Lung (tissue), 12 donors: Measurements from ENCODE around the gene VASP. TPM values are rescaled to one million over a fixed set of nuclear protein-coding genes. Genes with fewer than 3 reads are reported as not detected.

Source experiments
- ATAC-seq: fragments of 200-7000 bp; cut with Tn5 transposase; one replicate; pipeline ENCODE4 v1.9.1; 2020; ENCODE audit warnings: moderate number of reproducible peaks; ENCODE audit not compliant: insufficient read depth, low FRiP score
- DNase-seq, 3 donors: peaks; one replicate each; pipeline ENCODE4 v3.0.0-alpha.2; 2013 to 2017
- H3K27ac ChIP-seq, 2 donors: one replicate each; pipeline ENCODE4 v1.5.1; 2013; ENCODE audit warnings: mild to moderate bottlenecking in 2 of 2, moderate library complexity in 2 of 2, control low read depth in 1 of 2, inconsistent platforms in 1 of 2, low read depth in 1 of 2, low read length in 1 of 2
- H3K27me3 ChIP-seq, 3 donors: one replicate each; pipeline ENCODE4 v1.5.1; 2013; ENCODE audit warnings: low read length in 2 of 3; ENCODE audit not compliant: control insufficient read depth in 3 of 3, insufficient read depth in 3 of 3
- H3K36me3 ChIP-seq, 4 donors: one replicate each; pipeline ENCODE4 v1.5.1; 2013; ENCODE audit warnings: low read length in 4 of 4, mild to moderate bottlenecking in 1 of 4, moderate library complexity in 1 of 4; ENCODE audit not compliant: control insufficient read depth in 4 of 4, insufficient read depth in 4 of 4
- H3K4me1 ChIP-seq, 5 donors: one replicate each; pipeline ENCODE4 v1.5.1; 2013; ENCODE audit warnings: low read length in 5 of 5, mild to moderate bottlenecking in 2 of 5, moderate library complexity in 1 of 5; ENCODE audit not compliant: control insufficient read depth in 5 of 5, insufficient read depth in 5 of 5
- H3K4me3 ChIP-seq: one replicate; pipeline ENCODE4 v1.5.1; 2013; ENCODE audit warnings: mild to moderate bottlenecking, control low read depth, moderate library complexity
- H3K9ac ChIP-seq, 2 donors: one replicate each; pipeline ENCODE4 v1.5.1; 2013; ENCODE audit warnings: low read length in 2 of 2, control low read depth in 1 of 2; ENCODE audit not compliant: insufficient read depth in 1 of 2
- H3K9me3 ChIP-seq, 4 donors: one replicate each; pipeline ENCODE4 v1.5.1; 2013; ENCODE audit warnings: low read length in 3 of 4, mild to moderate bottlenecking in 1 of 4, moderate library complexity in 1 of 4; ENCODE audit not compliant: control insufficient read depth in 4 of 4, insufficient read depth in 3 of 4
- WGBS, 2 donors: extraction: QIAGEN DNeasy Blood & Tissue Kit; methylation state at CpG; one replicate each; pipeline ENCODE4 v1.1.7; 2013; 5-methylcytosine and 5-hydroxymethylcytosine counted together
- polyA plus RNA-seq, 2 donors: library from polyadenylated mRNA; stranded (reverse); fragments of 200-250 nt; gene quantifications; one replicate each; pipeline ENCODE4 v1.2.1, GENCODE V29; 2013
- total RNA-seq, 2 donors: library from RNA; depleted of rRNA in 1 of 2; stranded (reverse); fragments of >200 nt in 1 of 2; gene quantifications; one replicate each; pipeline ENCODE4 v1.2.1, GENCODE V29; 2014 to 2021
- TF ChIP-seq, protein P1 (sequence below): IDR thresholded peaks from 2 replicates; pipeline ENCODE4 v1.5.1; 2012; ENCODE audit warnings: mild to moderate bottlenecking; ENCODE audit errors: control extremely low read depth, extremely low read depth
- donor health status: control.
- donor health status: control.
- donor health status: Bipolar disorder and iron deficiency.
- donor health status: healthy.
- donor health status: DM: yes; HTN: yes; CAD: no.

Gene VASP
- total and polyA plus RNA-seq, 4 donors = 49.1 to 237 (median 170) TPM

DNA sequence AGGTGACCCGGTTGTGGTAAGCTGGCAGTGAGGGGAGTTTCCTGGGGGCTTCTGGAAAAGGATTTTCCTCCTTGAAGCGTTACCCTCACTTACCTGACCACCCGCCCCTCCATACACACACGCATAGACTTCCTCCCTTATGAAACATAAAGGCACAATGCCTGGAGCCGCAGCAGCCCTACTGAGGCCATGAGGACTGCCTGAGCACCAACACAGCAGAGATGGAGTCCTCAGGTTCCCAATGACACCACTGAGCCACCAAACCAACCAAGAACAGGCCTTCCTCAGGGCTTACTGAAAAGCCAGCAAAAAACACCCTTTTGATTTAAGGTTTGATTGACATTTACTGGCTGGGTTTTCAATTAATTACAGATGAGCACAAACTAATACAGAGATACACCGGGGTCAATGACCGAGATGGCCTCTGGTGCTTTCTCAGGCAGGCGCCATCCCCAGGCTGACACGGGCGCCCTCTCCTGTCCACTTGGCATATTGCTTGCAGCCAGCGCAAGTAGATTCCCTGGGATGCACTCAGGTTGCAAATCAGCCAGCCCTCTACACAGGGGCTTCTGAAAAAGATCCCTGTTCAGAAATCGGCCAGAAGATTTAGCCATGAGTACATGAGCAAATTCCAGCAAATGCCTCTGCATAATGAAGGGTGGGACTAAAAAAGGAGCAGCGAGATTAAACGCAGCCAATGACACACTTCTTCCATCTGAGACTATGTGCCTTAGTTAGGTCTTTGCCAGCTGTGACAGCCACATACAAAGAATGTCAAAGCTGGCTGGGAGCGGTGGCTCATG lies 62.5 kb downstream of the VASP start:
- ATAC-seq (peak; percentile 41), DNase-seq (no peak)
- Histone ChIP-seq H3K9ac (no peak overlapping the region), H3K9me3 (no peaks in the 10 kb centered on the region), H3K27ac (peak overlapping the region in 1 of 2 donors; percentile 77), H3K27me3 (no peaks in the 10 kb centered on the region), H3K4me1 (peaks cover 0 to 2% (median 0%) of the 10 kb centered on the region in 5 donors), H3K36me3 (peaks cover 0 to 3% (median 0%) of the 10 kb centered on the region in 4 donors), H3K4me3 (no peak overlapping the region)
- TF ChIP-seq, protein P1, sequence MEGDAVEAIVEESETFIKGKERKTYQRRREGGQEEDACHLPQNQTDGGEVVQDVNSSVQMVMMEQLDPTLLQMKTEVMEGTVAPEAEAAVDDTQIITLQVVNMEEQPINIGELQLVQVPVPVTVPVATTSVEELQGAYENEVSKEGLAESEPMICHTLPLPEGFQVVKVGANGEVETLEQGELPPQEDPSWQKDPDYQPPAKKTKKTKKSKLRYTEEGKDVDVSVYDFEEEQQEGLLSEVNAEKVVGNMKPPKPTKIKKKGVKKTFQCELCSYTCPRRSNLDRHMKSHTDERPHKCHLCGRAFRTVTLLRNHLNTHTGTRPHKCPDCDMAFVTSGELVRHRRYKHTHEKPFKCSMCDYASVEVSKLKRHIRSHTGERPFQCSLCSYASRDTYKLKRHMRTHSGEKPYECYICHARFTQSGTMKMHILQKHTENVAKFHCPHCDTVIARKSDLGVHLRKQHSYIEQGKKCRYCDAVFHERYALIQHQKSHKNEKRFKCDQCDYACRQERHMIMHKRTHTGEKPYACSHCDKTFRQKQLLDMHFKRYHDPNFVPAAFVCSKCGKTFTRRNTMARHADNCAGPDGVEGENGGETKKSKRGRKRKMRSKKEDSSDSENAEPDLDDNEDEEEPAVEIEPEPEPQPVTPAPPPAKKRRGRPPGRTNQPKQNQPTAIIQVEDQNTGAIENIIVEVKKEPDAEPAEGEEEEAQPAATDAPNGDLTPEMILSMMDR = peak; percentile 38
- 66 to 73% methylated on average over 15 of the region's 15 CpGs for WGBS, 2 donors

GRCh38 chr19:45571457-45572220 lies 64.4 kb downstream of the VASP start:
- 89 to 93% methylated on average over 8 of the region's 8 CpGs for WGBS, 2 donors
- TF ChIP-seq, protein P1 = no peak
- no peak for DNase-seq
- Histone ChIP-seq H3K4me3 (no peak overlapping the region), H3K4me1 (peaks cover 0 to 7% (median 0%) of the 10 kb centered on the region in 5 donors), H3K9me3 (no peaks in the 10 kb centered on the region), H3K9ac (no peak overlapping the region), H3K27ac (peak overlapping the region in 1 of 2 donors; percentile 71), H3K36me3 (peaks cover 0 to 3% (median 0%) of the 10 kb centered on the region in 4 donors), H3K27me3 (no peaks in the 10 kb centered on the region)
- ATAC-seq = no peak

- Histone ChIP-seq H3K9me3 (no peaks in the 10 kb centered on the region), H3K27ac (peak overlapping the region in 1 of 2 donors; percentile 66), H3K4me3 (no peak overlapping the region), H3K4me1 (peaks cover 0 to 7% (median 3%) of the 10 kb centered on the region in 5 donors), H3K27me3 (no peaks in the 10 kb centered on the region), H3K36me3 (peaks cover 0 to 3% (median 0%) of the 10 kb centered on the region in 4 donors), H3K9ac (no peak overlapping the region)
- WGBS, 2 donors = 85 to 91% methylated on average over 4 of the region's 4 CpGs
- DNase-seq = no peak
- no peak for ATAC-seq
- TF ChIP-seq, protein P1 = no peak
Measured at GRCh38 chr19:45574526-45574925, 67.2 kb downstream of the VASP start.
